ENCODE measurements around the gene TPBGL.

DNA sequence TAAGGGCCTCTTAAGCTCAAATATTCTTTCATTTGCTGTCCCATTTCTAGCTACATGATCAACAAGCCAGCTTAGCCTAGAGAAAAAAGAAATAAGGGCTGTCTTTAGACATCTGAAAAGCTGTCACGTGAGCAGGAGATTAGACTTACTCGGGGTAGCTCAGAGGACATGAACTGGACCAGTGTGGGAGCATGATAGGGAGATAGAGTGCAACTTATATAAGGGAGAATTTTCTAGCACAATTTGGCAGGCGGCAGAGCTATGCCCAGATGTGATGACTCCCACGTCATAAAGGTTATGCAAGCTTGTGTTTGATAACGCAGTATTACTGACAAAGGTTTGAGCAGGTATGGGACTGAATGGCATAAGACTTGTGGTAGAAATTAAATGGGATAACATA lies 28.2 kb upstream of the TPBGL start:
- no peak for TF ChIP-seq GATA2 (IDR thresholded peaks at IDR 0.05; ENCODE audit: low read depth, low read length)
- TF ChIP-seq GATA3 (IDR thresholded peaks at IDR 0.05; ENCODE audit: low read depth, low read length): no peak

Measured in SH-SY5Y (cell line).